ENCODE data around the gene PITPNC1.
A peak's percentile ranks its signal among the peaks of the same experiment; 100 is the strongest.
"Not testable (repeated sequence)": the region's sequence is repeated elsewhere in the genome, so short reads cannot be mapped to it uniquely, and the experiment has no call there.

Gene PITPNC1

GRCh38 chr17:67514998-67515397 lies 137.9 kb downstream of the PITPNC1 start:
- DNase-seq (ENCODE audit: low read depth in 2 of 2) = no peak

GRCh38 chr17:67515490-67516083 lies 138.5 kb downstream of the PITPNC1 start:
- no peak for DNase-seq (ENCODE audit: low read depth in 2 of 2)

GRCh38 chr17:67516571-67516970 lies 139.5 kb downstream of the PITPNC1 start:
- not testable (repeated sequence) for DNase-seq (ENCODE audit: low read depth in 2 of 2)

GRCh38 chr17:67517325-67517724 lies 140.2 kb downstream of the PITPNC1 start:
- no peak for DNase-seq (ENCODE audit: low read depth in 2 of 2)

GRCh38 chr17:67518876-67519275 lies 141.8 kb downstream of the PITPNC1 start:
- no peak for DNase-seq (ENCODE audit: low read depth in 2 of 2)

GRCh38 chr17:67519801-67520251 lies 142.7 kb downstream of the PITPNC1 start:
- DNase-seq (ENCODE audit: low read depth in 2 of 2) = no peak

- DNase-seq (ENCODE audit: low read depth in 2 of 2) = no peak
Observed at GRCh38 chr17:67520252-67520906, 143.3 kb downstream of the PITPNC1 start.

GRCh38 chr17:67520916-67521774 lies 144.1 kb downstream of the PITPNC1 start:
- DNase-seq (ENCODE audit: low read depth in 2 of 2) = no peak

GRCh38 chr17:67521775-67522069 lies 144.6 kb downstream of the PITPNC1 start:
- no peak for DNase-seq (ENCODE audit: low read depth in 2 of 2)

- DNase-seq (ENCODE audit: low read depth in 2 of 2) = no peak
Observed at GRCh38 chr17:67523101-67523500, 146.0 kb downstream of the PITPNC1 start.

GRCh38 chr17:67525239-67526135 lies 148.4 kb downstream of the PITPNC1 start:
- DNase-seq (ENCODE audit: low read depth in 2 of 2) = no peak

- no peak for DNase-seq (ENCODE audit: low read depth in 2 of 2)
Observed at GRCh38 chr17:67526700-67527099, 149.6 kb downstream of the PITPNC1 start.

GRCh38 chr17:67528751-67529436 lies 151.8 kb downstream of the PITPNC1 start:
- DNase-seq (ENCODE audit: low read depth in 2 of 2) = no peak

- no peak for DNase-seq (ENCODE audit: low read depth in 2 of 2)
Observed at GRCh38 chr17:67531291-67531690, 154.2 kb downstream of the PITPNC1 start.

GRCh38 chr17:67532326-67532871 lies 155.3 kb downstream of the PITPNC1 start:
- no peak for DNase-seq (ENCODE audit: low read depth in 2 of 2)

GRCh38 chr17:67534941-67535340 lies 157.9 kb downstream of the PITPNC1 start:
- DNase-seq (ENCODE audit: low read depth in 2 of 2) = no peak

- DNase-seq (ENCODE audit: low read depth in 2 of 2) = peak in 1 of 2 donors; percentile 7
Observed at GRCh38 chr17:67542219-67543114, 165.4 kb downstream of the PITPNC1 start.

- no peak for DNase-seq (ENCODE audit: low read depth in 2 of 2)
Observed at GRCh38 chr17:67544364-67544955, 167.4 kb downstream of the PITPNC1 start.

Data from stimulated activated CD4-positive, alpha-beta T cell treated with anti-CD3 and anti-CD28 coated beads, Interleukin-15, amount 100 ng/mL, for 48 hours (primary cell).